Body of pancreas (tissue), 4 donors: ENCODE data around the gene CADM1.

ENCODE experiments used
- POLR2A ChIP-seq, 3 donors: fragments of 450-650 bp; IDR thresholded peaks; one replicate each; pipeline ENCODE4 v1.6.1; 2016; ENCODE audit warnings: antibody characterized with exemption in 3 of 3, mild to moderate bottlenecking in 2 of 3
- TF ChIP-seq, protein P1 (sequence below), 7 experiments: fragments of 450-650 bp in 4 of 7; fragments of 200-600 bp in 3 of 7; sonication (generic) in 3 of 7; IDR thresholded peaks; one replicate each; pipeline ENCODE4 v1.5.1; 2016 to 2019; ENCODE audit warnings: antibody characterized with exemption in 7 of 7

DNA sequence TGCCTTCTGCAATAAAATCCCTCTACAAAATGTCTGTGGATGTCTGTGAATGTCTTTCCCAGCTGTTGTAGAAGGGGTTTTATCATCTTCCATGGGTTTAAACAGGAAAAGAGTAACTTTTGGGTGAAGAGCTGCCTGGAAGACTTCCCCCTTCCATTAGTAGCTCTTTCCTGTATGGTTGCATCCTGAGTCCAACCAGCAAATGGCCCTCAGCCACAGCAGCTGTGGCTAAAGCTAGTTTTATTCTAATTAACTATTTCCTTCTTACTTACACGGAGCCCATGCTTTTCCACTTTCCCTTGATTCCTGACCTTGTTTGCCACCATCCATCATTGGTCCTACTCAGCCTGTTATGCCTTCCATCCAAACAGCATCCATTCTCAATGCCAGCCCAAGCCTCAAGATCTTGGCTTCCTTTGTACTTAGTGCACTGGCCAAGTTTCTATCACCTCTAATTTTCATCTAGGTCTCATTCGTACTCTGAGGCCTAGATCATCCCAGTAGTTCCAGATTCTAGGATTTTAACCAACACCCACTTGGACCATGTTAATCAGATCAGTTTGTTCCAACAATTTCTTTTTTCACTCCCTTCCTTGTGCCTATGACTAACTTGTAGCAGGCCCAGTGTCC is 41.5 kb upstream of the CADM1 start:
- TF ChIP-seq, protein P1, sequence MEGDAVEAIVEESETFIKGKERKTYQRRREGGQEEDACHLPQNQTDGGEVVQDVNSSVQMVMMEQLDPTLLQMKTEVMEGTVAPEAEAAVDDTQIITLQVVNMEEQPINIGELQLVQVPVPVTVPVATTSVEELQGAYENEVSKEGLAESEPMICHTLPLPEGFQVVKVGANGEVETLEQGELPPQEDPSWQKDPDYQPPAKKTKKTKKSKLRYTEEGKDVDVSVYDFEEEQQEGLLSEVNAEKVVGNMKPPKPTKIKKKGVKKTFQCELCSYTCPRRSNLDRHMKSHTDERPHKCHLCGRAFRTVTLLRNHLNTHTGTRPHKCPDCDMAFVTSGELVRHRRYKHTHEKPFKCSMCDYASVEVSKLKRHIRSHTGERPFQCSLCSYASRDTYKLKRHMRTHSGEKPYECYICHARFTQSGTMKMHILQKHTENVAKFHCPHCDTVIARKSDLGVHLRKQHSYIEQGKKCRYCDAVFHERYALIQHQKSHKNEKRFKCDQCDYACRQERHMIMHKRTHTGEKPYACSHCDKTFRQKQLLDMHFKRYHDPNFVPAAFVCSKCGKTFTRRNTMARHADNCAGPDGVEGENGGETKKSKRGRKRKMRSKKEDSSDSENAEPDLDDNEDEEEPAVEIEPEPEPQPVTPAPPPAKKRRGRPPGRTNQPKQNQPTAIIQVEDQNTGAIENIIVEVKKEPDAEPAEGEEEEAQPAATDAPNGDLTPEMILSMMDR (IDR thresholded peaks at IDR 0.05) = no peak
- TF ChIP-seq POLR2A (IDR thresholded peaks at IDR 0.05) = no peak
